HG03108 (cell line): ENCODE results near the gene TMEM119.
A peak's percentile ranks its signal among the peaks of the same experiment; 100 is the strongest.
"Not testable (repeated sequence)": the region's sequence is repeated elsewhere in the genome, so short reads cannot be mapped to it uniquely, and the experiment has no call there.

Experiments used
- ATAC-seq: cut with Tn5 transposase; IDR thresholded peaks from one replicate; pipeline ENCODE4 v1.9.1; 2021; ENCODE audit warnings: moderate library complexity; ENCODE audit not compliant: unreplicated experiment

TMEM119 gene

DNA sequence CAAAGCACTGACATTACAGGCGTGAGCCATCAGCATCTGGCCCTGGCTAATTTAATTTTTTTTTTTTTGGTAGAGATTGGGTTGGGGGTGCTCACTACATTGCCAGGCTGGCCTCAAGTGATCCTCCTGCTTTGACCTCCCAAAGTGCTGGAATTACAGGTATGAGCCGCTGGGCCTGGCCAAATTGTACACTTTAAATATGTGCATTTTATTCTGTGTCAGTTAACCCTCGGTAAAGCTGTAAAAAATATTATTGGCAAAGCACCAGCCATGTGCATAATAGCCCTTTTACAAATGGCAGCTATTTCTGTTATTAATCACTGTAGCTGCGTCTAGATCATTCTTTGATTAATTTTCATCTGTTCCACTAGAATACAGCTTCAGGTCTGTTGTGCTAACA is 12.0 kb downstream of the TMEM119 start:
- ATAC-seq = no peak

- ATAC-seq = no peak
Observed at GRCh38 chr12:108584456-108585065, 13.3 kb downstream of the TMEM119 start.

DNA sequence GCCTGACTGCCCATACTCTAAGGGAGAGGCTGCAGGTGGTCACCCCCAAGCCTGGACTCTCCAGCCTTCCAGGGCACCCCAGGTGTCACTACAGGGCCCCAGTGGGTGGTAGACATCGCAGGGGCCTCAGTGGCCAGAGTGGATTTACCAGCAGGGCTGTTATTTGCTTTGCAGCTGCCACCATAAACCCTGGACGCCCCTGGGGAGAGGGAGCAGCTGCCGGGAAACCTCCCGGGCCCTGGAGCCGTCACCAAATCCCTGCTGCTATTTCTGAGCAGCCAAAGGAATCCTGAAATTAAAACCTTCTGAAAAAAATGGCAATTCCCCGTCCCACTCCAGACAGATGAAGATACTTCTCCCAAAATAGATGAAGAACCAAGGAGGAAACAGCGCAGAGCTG is 13.9 kb downstream of the TMEM119 start:
- ATAC-seq = no peak

GRCh38 chr12:108582978-108583770 is 14.7 kb downstream of the TMEM119 start:
- ATAC-seq = no peak

DNA sequence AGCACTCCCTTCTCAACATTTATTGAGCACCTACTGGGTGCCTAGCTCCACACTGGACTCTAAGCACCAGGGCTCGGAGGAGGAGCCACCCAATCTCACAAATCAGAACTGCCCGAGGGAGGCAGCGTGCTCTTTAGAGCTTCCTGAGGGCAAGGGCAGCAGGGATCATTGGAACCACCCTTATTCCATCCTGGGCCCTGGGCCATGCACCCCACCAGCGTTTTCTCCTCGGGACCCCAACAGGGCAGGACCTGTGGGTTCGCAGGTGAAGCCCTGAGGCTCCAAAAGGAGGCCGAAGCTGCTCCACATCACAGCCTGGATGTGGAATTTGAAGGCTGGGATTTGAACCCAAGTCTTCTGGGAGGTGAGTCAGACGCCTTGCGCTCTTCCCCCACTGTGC is 15.4 kb downstream of the TMEM119 start:
- ATAC-seq = no peak

DNA sequence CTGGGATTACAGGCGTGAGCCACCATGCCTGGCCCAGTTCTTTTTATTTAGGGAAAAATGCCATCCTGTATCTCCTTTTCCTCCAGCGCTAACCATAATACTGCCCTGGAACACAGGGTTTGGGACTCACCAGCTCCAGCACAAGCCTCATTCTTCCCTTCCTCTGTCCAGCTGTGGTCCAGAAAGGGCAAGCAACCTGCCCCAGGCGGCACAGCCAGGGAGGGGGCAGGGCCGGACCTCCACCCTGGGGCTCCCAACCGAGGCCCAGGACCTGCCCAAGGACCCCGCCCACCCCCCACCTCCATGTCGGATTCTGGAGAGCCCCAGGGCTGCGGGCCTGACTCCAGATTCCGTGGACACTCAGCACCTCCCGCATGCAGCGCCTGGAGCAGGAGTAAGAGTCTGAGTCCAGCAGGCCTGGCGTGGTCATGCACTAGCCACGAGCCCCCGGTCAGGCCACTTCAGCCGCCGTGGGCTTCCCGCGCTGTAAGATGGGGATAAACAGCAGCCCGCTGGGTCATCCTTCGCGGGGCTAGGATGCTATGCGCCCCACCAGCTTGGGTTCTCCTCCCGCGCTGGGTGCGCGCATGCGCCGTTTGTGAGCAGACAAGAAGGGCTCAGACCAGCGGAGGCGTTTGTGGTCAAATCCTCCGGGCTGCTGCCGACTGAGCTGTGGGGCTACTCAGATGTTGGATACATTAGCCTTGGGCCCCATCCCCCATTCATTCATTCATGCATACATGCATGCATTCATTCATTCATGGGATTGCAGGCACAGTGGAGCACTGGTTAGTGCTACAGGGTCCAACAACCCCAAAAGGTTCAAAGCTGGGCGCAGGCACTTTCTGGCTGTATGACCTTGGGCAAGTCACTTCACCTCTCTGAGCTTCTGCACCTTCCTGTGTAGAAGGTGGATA is 16.3 kb downstream of the TMEM119 start:
- no peak for ATAC-seq

DNA sequence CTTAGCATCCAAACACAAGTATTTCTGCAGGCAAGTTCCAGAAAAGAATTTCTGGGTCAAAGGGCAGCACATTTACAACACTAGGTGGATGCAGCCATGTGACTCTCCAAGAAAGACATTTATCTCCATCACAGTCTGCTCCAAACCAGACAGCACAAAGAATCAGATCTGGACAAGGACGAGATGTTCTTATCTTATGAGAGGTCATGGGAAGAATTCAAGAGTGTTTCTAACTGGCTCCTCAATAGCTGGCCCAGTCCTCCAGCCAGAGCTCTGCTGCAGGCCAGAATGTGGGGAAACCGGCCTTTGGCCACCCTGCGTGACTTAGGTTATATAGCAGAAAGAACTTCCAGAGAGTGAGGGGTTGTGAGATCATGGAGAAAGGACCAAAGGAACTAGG is 17.4 kb downstream of the TMEM119 start:
- ATAC-seq = no peak

DNA sequence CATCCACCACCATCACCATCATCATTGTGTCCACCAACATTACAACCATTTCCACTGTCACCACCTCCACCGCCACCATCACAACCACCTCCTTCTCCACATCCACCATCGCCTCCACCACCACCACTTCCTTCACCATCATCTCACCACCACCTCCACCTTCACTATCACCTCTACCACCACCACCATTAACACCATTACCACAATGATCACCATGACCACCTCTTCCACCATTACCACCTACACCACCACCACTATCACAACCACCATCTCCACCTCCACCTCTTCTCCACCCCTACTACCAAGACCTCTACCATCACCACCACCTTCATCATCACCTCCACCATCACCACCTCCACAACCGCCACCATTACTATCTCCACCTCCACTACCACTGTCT is 19.1 kb downstream of the TMEM119 start:
- no peak for ATAC-seq

DNA sequence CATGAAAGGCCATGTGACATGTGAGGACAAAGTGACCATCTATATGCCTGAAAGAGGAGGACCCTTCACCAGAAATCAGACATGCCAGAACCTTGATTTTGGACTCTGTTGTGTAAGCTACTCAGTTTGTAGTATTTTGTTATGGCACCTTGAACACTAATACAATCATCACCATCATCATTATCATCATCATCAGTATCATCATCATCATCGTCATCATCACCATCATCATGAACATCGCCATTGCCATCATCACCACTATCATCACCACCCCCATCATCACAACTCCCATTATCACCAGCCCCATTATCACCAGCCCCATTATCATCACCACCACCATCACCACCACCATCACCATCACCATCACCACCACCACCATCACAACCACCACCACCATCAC is 19.6 kb downstream of the TMEM119 start:
- ATAC-seq = no peak

DNA sequence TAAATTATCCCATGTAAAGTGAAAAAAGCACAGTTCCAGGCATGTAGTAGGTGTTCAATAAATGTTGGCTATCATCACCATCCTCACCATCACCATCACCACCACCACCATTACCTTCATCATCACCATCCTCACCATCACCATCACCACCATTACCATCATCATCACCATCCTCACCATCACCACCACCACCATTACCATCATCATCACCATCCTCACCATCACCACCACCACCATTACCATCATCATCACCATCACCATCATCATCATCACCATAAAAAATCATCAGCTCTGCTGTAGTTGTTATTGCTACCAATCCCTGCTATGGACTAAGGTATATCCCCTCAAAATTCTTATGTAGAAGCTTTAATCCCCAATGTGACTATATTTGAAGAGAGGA is 20.4 kb downstream of the TMEM119 start:
- ATAC-seq = no peak

GRCh38 chr12:108576660-108577234 is 21.1 kb downstream of the TMEM119 start:
- no peak for ATAC-seq

- no peak for ATAC-seq
Observed at GRCh38 chr12:108575199-108575912, 22.5 kb downstream of the TMEM119 start.

DNA sequence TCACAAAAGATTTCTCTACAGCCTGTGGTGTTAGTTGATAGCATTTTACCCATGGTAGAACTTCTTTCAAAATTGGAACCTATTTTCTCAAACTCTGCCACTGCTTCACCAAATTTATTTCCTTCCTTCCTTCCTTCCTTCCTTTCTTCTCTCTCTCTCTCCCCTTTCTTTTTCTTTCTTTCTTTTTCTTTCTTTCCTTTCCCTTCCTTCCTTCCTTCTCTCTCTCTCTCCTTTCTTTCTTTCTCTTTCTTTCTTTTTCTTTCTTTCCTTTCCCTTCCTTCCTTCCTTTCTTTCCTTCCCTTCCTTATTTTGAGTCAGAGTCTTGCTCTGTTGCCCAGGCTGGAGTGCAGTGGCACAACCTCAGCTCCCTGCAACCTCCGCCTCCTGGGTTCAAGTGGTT is 23.6 kb downstream of the TMEM119 start:
- not testable (repeated sequence) for ATAC-seq

- ATAC-seq = no peak
Observed at GRCh38 chr12:108573317-108573716, 24.6 kb downstream of the TMEM119 start.

DNA sequence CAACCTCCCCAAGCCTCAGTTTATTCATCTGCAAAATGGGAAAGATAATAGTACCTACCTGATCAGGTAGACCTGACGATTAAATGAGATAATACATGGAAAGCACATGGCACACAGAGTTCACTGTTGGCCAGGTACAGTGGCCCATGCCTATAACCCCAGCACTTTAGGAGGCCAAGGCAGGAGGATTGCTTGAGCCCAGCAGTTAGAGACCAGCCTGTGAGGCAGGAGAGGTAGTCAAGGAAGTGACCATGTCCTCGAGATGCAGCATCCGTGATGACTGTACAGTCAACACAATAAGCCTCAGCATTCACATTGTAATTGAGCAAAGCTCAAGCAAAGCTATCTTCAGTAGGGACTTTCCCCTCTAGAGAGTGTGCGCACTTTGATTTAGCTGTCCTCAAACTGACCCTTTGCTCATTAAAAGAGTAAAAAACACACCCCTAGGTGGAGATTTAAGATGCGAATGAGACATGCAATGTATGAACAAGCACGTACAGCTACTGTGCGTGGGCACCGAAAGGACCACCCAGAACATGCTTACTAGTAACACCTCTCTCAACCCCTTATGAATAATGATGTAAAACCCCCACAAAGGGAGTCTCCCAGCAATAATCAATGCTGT is 25.6 kb downstream of the TMEM119 start:
- ATAC-seq = no peak

- ATAC-seq = no peak
Observed at GRCh38 chr12:108571609-108572165, 26.2 kb downstream of the TMEM119 start.

DNA sequence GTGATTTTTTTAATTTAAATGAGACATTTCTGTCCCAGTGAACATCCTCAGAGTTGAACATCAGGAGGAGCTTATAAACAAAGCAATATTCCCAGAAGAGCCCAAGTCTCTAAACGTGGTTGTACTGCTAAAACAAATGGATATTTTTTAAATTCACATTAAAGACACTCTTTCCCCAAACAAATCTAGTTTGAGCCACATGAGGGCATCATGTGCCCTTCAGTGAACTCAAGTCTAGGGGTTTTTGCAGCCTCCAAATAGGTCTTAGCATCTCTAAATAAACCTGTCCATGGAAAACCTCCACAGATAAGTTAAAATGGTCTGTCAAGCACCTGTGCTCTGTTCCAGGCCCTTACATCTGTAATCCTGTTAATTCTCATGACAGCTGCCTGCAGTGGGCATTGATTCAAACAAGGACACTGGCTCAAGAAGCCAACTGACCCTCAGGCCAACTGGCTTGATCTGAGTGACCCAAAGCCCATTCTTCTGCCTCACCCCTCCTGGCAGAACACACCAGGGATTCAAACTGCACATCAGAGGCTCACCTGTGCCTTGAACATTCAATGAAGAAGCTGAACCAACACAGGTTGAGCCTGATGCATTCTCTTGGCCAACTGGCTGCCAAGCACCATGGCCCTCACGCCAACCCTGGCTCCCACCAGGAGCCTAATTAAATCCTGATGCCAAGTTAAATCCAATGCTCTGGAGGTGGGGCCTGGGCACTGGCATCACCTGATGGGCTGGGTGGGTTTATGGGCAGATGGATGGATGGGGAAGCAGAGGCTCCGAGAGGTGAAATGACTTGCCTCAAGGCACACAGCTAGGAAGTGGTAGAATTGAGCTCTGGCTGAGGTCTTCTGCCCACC is 26.9 kb downstream of the TMEM119 start:
- ATAC-seq = no peak

- ATAC-seq = peak; percentile 74
Observed at GRCh38 chr12:108568338-108569154, 29.3 kb downstream of the TMEM119 start.
